Astrocyte of the cerebellum (primary cell): ENCODE measurements around the gene CCDC144A.
"Not testable (repeated sequence)": the region's sequence is repeated elsewhere in the genome, so short reads cannot be mapped to it uniquely, and the experiment has no call there.

Experiments
- DNase-seq: peaks from one replicate; pipeline ENCODE4 v3.0.0-alpha.2; 2011; ENCODE audit warnings: low read depth
- H3K4me3 ChIP-seq: 2 replicates; pipeline ENCODE4 v1.5.1; 2011; ENCODE audit warnings: mild to moderate bottlenecking, low read depth, low read length, moderate library complexity
- CTCF ChIP-seq: IDR thresholded peaks from 2 replicates; pipeline ENCODE4 v1.5.1; 2012; ENCODE audit warnings: low read length, low read depth, moderate library complexity, mild to moderate bottlenecking; ENCODE audit errors: missing control alignments
- in situ Hi-C: cut with HindIII; loops from 2 replicates; pipeline ENCODE4 v1.10.0; 2017; ENCODE audit warnings: low sequenced_read_pairs

Gene CCDC144A

GRCh38 chr17:16751224-16751923 lies 61.3 kb downstream of the CCDC144A start:
- peak; percentile 28 for TF ChIP-seq CTCF
- DNase-seq, in situ Hi-C loops, H3K4me3 ChIP-seq: not testable (repeated sequence)

- DNase-seq, in situ Hi-C loops, H3K4me3 ChIP-seq: not testable (repeated sequence)
These were observed 61.9 kb downstream of the CCDC144A start for GRCh38 chr17:16751924-16752287.

- in situ Hi-C loops, DNase-seq, H3K4me3 ChIP-seq: not testable (repeated sequence)
These were observed 67.5 kb downstream of the CCDC144A start for GRCh38 chr17:16757520-16757919.

GRCh38 chr17:16758177-16758576 lies 68.1 kb downstream of the CCDC144A start:
- DNase-seq, H3K4me3 ChIP-seq, in situ Hi-C loops: not testable (repeated sequence)

- H3K4me3 ChIP-seq, DNase-seq, in situ Hi-C loops: not testable (repeated sequence)
These were observed 78.5 kb downstream of the CCDC144A start for GRCh38 chr17:16768290-16769175.

- DNase-seq, in situ Hi-C loops: not testable (repeated sequence)
These were observed 82.5 kb downstream of the CCDC144A start for GRCh38 chr17:16772394-16773145.

GRCh38 chr17:16773146-16773522 lies 83.1 kb downstream of the CCDC144A start:
- DNase-seq, H3K4me3 ChIP-seq, in situ Hi-C loops: not testable (repeated sequence)

More at GRCh38 chr17:16772394-16773145, 82.5 kb downstream of the CCDC144A start:
- not testable (repeated sequence) for H3K4me3 ChIP-seq

GRCh38 chr17:16787851-16788250 lies 97.8 kb downstream of the CCDC144A start:
- in situ Hi-C loops, H3K4me3 ChIP-seq, DNase-seq: not testable (repeated sequence)

GRCh38 chr17:16788889-16789536 lies 99.0 kb downstream of the CCDC144A start:
- in situ Hi-C loops, H3K4me3 ChIP-seq, DNase-seq: not testable (repeated sequence)

- DNase-seq, in situ Hi-C loops, H3K4me3 ChIP-seq: not testable (repeated sequence)
These were observed 99.6 kb downstream of the CCDC144A start for GRCh38 chr17:16789622-16790021.

GRCh38 chr17:16790313-16790871 lies 100.4 kb downstream of the CCDC144A start:
- DNase-seq, H3K4me3 ChIP-seq, in situ Hi-C loops: not testable (repeated sequence)

- in situ Hi-C loops, DNase-seq, H3K4me3 ChIP-seq: not testable (repeated sequence)
These were observed 104.2 kb downstream of the CCDC144A start for GRCh38 chr17:16794215-16794614.

- in situ Hi-C loops, H3K4me3 ChIP-seq, DNase-seq: not testable (repeated sequence)
These were observed 105.9 kb downstream of the CCDC144A start for GRCh38 chr17:16795894-16796293.

GRCh38 chr17:16804851-16805250 lies 114.8 kb downstream of the CCDC144A start:
- H3K4me3 ChIP-seq, DNase-seq, in situ Hi-C loops: not testable (repeated sequence)

GRCh38 chr17:16806599-16806998 lies 116.6 kb downstream of the CCDC144A start:
- in situ Hi-C loops, H3K4me3 ChIP-seq, DNase-seq: not testable (repeated sequence)
